ENCODE results near the gene TAF4B. TPM values are rescaled to one million over a fixed set of nuclear protein-coding genes. Genes with fewer than 3 reads are reported as not detected.

The TAF4B gene
- total RNA-seq, 1 donor from 2014 or later, result 1.4 TPM

DNA sequence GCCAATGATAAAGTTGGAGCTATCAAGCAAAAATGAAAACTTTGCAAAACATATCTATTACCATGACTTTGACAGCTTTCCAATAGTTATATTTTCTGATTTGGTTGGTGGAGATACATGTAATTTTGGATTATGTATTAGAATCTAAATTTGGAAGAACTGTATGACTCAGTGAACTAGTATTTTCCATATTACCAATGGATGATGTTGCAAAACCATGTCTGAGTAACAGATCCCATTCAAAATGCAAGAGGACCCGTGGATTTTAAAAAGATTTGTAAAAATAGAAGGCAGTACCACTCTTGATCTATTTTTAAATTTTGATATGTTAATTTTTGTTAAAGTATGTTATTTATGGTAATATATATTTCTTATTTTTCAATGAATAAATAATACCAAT, 83.0 kb downstream of the TAF4B start:
- Mint-ChIP-seq H3K36me3 (ENCODE audit: unreplicated experiment) (no peaks in the 10 kb centered on the region), H3K27ac (ENCODE audit: unreplicated experiment) (no peak overlapping the region), H3K27me3 (ENCODE audit: unreplicated experiment) (no peaks in the 10 kb centered on the region), H3K4me3 (ENCODE audit: unreplicated experiment) (no peak overlapping the region), H3K4me1 (ENCODE audit: low read depth, unreplicated experiment) (no peaks in the 10 kb centered on the region), H3K9me3 (ENCODE audit: unreplicated experiment) (no peaks in the 10 kb centered on the region)
- DNase-seq, result no peak
- TF ChIP-seq, protein P1, sequence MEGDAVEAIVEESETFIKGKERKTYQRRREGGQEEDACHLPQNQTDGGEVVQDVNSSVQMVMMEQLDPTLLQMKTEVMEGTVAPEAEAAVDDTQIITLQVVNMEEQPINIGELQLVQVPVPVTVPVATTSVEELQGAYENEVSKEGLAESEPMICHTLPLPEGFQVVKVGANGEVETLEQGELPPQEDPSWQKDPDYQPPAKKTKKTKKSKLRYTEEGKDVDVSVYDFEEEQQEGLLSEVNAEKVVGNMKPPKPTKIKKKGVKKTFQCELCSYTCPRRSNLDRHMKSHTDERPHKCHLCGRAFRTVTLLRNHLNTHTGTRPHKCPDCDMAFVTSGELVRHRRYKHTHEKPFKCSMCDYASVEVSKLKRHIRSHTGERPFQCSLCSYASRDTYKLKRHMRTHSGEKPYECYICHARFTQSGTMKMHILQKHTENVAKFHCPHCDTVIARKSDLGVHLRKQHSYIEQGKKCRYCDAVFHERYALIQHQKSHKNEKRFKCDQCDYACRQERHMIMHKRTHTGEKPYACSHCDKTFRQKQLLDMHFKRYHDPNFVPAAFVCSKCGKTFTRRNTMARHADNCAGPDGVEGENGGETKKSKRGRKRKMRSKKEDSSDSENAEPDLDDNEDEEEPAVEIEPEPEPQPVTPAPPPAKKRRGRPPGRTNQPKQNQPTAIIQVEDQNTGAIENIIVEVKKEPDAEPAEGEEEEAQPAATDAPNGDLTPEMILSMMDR (IDR thresholded peaks at IDR 0.05; ENCODE audit: partially characterized antibody, unreplicated experiment), result no peak

DNA sequence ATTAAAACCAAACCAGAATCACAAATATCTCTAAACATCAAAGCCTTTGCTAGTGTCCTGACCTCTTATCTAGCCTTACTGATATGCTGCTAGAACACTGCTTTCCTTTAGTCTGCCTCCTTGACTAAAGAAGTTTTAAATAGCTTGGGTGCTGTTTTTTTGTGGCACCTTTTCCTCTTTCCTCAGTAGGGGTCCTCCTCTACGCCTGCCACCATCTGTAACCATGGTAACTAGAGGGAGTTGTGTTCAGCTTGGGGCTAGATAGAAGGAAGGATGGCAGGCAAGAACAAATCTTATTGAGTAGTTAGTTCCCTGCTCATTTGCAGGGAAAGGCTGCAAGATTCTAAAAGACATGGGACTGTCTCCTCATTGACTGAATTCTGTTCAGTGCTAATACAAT, 86.0 kb downstream of the TAF4B start:
- no peak overlapping the region for H3K27ac Mint-ChIP-seq (ENCODE audit: unreplicated experiment)
- no peak for DNase-seq
- H3K27me3 Mint-ChIP-seq (ENCODE audit: unreplicated experiment), result no peaks in the 10 kb centered on the region
- TF ChIP-seq, protein P1 (IDR thresholded peaks at IDR 0.05; ENCODE audit: partially characterized antibody, unreplicated experiment), result no peak
- no peaks in the 10 kb centered on the region for H3K9me3 Mint-ChIP-seq (ENCODE audit: unreplicated experiment)
- H3K36me3 Mint-ChIP-seq (ENCODE audit: unreplicated experiment), result no peaks in the 10 kb centered on the region
- no peaks in the 10 kb centered on the region for H3K4me1 Mint-ChIP-seq (ENCODE audit: low read depth, unreplicated experiment)
- no peak overlapping the region for H3K4me3 Mint-ChIP-seq (ENCODE audit: unreplicated experiment)

GRCh38 chr18:26317398-26317797, 91.2 kb downstream of the TAF4B start:
- Mint-ChIP-seq H3K4me1 (ENCODE audit: low read depth, unreplicated experiment) (no peaks in the 10 kb centered on the region), H3K4me3 (ENCODE audit: unreplicated experiment) (no peak overlapping the region), H3K36me3 (ENCODE audit: unreplicated experiment) (no peaks in the 10 kb centered on the region), H3K27me3 (ENCODE audit: unreplicated experiment) (no peaks in the 10 kb centered on the region), H3K27ac (ENCODE audit: unreplicated experiment) (no peak overlapping the region), H3K9me3 (ENCODE audit: unreplicated experiment) (no peaks in the 10 kb centered on the region)
- no peak for DNase-seq
- TF ChIP-seq, protein P1 (IDR thresholded peaks at IDR 0.05; ENCODE audit: partially characterized antibody, unreplicated experiment), result no peak

DNA sequence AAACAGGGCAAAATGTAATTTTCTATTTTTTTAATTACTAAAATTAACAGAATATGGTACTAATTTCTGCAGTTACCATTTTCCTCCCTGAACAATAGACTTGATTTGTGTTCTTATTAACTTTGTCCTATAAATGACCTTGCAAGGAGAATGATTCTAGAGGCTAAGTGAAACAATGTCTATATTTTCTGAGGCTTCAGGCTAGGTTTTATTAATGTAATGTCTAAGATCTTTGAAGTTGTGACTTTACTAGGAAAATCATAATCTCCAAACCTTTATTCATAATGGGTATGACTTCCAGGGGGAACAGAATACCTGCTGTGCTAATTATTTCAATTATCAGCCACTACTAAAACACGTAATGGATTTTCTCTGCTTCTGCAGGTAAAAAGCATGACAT, 94.4 kb downstream of the TAF4B start:
- H3K4me1 Mint-ChIP-seq (ENCODE audit: low read depth, unreplicated experiment), result no peaks in the 10 kb centered on the region
- H3K9me3 Mint-ChIP-seq (ENCODE audit: unreplicated experiment), result no peaks in the 10 kb centered on the region
- no peaks in the 10 kb centered on the region for H3K27me3 Mint-ChIP-seq (ENCODE audit: unreplicated experiment)
- no peak for DNase-seq
- H3K4me3 Mint-ChIP-seq (ENCODE audit: unreplicated experiment), result no peak overlapping the region
- no peaks in the 10 kb centered on the region for H3K36me3 Mint-ChIP-seq (ENCODE audit: unreplicated experiment)
- no peak overlapping the region for H3K27ac Mint-ChIP-seq (ENCODE audit: unreplicated experiment)
- TF ChIP-seq, protein P1 (IDR thresholded peaks at IDR 0.05; ENCODE audit: partially characterized antibody, unreplicated experiment), result no peak

DNA sequence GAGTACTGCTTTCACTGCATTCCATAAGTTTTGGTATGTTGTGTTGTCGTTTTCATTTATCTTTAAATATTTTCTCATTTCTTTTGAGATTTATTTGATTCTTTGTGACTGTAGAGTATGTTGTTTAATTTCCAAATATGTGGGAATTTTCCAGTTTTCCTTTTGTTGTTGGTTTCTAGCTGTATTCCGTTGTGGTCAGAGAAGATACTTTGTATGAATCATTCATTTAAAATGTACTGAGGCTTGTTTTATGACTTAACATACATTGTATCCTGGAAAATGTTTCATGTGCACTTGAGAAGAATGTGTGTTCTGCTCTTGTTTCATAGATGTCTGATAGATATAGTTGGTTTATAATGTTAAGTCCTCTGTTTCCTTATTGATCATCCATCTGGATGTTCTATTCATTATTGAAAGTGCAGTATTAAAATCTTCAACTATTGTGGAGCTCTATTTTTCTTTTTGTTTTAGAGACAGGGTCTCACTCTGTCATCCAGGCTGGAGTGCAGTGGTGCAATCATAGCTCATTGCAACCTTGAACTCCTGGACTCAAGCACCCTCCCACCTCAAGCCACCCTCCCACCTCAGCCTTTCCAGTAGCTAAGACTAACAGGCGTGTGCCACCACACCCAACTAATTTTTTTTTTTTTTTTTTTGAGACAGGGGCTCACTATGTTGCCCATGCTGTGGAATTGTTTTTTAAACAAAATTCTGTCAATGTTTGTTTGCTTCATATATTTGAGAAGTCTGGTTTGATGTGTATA, 96.8 kb downstream of the TAF4B start:
- no peak overlapping the region for H3K4me3 Mint-ChIP-seq (ENCODE audit: unreplicated experiment)
- no peak overlapping the region for H3K27ac Mint-ChIP-seq (ENCODE audit: unreplicated experiment)
- DNase-seq, result no peak
- H3K9me3 Mint-ChIP-seq (ENCODE audit: unreplicated experiment), result no peaks in the 10 kb centered on the region
- H3K36me3 Mint-ChIP-seq (ENCODE audit: unreplicated experiment), result no peaks in the 10 kb centered on the region
- no peaks in the 10 kb centered on the region for H3K27me3 Mint-ChIP-seq (ENCODE audit: unreplicated experiment)
- TF ChIP-seq, protein P1 (IDR thresholded peaks at IDR 0.05; ENCODE audit: partially characterized antibody, unreplicated experiment), result no peak
- no peaks in the 10 kb centered on the region for H3K4me1 Mint-ChIP-seq (ENCODE audit: low read depth, unreplicated experiment)

Data from glutamatergic neuron (in vitro differentiated cells).